Measurements from ENCODE around the gene RHOU. TPM values are rescaled to one million over a fixed set of nuclear protein-coding genes. Genes with fewer than 3 reads are reported as not detected.

RHOU gene
- polyA plus RNA-seq, 2 of the 4 experiments (the other 2 are of a cell fraction) = 11.5 to 14.7 TPM

DNA sequence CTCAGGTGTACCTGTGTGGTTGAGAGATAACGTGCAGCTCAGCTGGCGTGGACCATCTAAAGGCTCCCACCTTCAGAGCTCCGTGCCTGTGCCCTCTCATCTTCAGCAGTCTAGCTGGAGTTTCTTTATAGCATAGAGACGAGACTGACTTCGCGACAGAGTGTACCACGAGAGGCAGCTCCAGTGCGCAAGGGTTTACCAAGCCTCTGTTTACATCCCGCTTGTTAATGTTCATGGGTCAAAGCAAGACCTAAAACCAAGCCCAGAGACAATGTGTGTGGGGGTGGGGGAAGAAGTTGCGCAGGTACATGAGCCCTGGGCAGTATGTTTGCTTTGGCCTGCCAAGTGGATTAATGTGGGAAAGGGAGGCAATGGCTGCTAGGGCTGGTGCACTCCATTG is 15.6 kb downstream of the RHOU start (continued):
- TF ChIP-seq, protein P1, sequence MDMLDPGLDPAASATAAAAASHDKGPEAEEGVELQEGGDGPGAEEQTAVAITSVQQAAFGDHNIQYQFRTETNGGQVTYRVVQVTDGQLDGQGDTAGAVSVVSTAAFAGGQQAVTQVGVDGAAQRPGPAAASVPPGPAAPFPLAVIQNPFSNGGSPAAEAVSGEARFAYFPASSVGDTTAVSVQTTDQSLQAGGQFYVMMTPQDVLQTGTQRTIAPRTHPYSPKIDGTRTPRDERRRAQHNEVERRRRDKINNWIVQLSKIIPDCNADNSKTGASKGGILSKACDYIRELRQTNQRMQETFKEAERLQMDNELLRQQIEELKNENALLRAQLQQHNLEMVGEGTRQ (IDR thresholded peaks at IDR 0.05) = no peak
- TF ChIP-seq SREBF2 (IDR thresholded peaks at IDR 0.05) (no peak), MYC (IDR thresholded peaks at IDR 0.05; ENCODE audit: borderline replicate concordance, low read length) (no peak)
- TF ChIP-seq, protein P2, sequence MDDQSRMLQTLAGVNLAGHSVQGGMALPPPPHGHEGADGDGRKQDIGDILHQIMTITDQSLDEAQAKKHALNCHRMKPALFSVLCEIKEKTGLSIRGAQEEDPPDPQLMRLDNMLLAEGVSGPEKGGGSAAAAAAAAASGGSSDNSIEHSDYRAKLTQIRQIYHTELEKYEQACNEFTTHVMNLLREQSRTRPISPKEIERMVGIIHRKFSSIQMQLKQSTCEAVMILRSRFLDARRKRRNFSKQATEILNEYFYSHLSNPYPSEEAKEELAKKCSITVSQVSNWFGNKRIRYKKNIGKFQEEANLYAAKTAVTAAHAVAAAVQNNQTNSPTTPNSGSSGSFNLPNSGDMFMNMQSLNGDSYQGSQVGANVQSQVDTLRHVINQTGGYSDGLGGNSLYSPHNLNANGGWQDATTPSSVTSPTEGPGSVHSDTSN (IDR thresholded peaks at IDR 0.05) = no peak
- TF ChIP-seq, protein P3, sequence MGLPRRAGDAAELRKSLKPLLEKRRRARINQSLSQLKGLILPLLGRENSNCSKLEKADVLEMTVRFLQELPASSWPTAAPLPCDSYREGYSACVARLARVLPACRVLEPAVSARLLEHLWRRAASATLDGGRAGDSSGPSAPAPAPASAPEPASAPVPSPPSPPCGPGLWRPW (IDR thresholded peaks at IDR 0.05) = no peak

DNA sequence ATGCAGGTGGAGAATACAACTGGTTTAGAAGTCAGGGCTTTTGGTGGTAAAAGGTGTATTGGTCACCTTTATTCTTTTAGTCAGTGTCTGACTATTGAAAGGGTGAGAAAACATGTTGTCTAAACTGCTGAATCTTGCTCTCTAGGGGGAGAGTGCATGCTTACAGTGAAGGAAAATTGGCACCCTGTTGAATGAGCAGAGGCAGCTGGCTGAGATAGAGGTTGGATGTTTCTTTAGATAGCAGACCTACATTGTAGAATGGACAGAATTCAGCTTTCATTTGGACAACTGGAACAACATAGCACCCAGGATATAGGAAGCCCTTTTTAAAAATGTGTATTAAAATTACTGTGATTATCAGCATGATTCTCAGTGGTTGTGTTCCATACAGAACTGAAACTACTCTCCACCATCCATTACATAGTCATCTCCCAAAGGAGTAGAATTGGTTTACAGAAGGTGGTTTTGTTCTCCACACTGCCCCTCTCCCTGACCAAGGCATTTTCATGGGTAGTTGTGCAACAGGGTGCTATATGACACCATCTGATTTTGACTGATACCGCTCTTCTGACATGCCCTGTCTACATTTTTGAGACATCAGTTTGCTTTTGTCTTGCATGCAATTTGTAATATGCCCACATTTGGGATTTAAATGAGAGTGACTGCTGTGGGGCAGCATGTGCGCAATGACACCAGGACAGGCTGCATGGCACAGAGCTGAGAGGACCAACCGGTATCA is 16.2 kb downstream of the RHOU start:
- POLR2A ChIA-PET = no interaction called here
- no peak overlapping the region for H3K4me2 ChIP-seq
- no peak for DNase-seq (ENCODE audit: low read depth in 1 of 2, low spot score in 1 of 2)
- 71% methylated on average over 3 of the region's 3 CpGs for WGBS (ENCODE audit: missing lambda C conversion rate)
- no peak for FAIRE-seq
- TF ChIP-seq, protein P4, sequence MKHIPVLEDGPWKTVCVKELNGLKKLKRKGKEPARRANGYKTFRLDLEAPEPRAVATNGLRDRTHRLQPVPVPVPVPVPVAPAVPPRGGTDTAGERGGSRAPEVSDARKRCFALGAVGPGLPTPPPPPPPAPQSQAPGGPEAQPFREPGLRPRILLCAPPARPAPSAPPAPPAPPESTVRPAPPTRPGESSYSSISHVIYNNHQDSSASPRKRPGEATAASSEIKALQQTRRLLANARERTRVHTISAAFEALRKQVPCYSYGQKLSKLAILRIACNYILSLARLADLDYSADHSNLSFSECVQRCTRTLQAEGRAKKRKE (CRISPR knock-in tag; IDR thresholded peaks at IDR 0.05; ENCODE audit: low read depth) = no peak
- no peak for TF ChIP-seq NFE2L2 (conservative IDR thresholded peaks at IDR 0.05; ENCODE audit: low read length)
- TF ChIP-seq HEYL (CRISPR knock-in tag; IDR thresholded peaks at IDR 0.05) = no peak
- TF ChIP-seq HOXA7 (CRISPR knock-in tag; IDR thresholded peaks at IDR 0.05) = no peak
- TF ChIP-seq, protein P5, sequence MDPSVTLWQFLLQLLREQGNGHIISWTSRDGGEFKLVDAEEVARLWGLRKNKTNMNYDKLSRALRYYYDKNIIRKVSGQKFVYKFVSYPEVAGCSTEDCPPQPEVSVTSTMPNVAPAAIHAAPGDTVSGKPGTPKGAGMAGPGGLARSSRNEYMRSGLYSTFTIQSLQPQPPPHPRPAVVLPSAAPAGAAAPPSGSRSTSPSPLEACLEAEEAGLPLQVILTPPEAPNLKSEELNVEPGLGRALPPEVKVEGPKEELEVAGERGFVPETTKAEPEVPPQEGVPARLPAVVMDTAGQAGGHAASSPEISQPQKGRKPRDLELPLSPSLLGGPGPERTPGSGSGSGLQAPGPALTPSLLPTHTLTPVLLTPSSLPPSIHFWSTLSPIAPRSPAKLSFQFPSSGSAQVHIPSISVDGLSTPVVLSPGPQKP (IDR thresholded peaks at IDR 0.05; ENCODE audit: low read depth, low read length) = no peak
- TF ChIP-seq, protein P2 (IDR thresholded peaks at IDR 0.05) = no peak
- no peaks in the 10 kb centered on the region for H3K4me1 ChIP-seq
- ATAC-seq = no peak
- no peaks in the 10 kb centered on the region for H3K9me3 ChIP-seq
- no peak overlapping the region for H3K27ac ChIP-seq
- H3K4me3 ChIP-seq = no peak overlapping the region
- CTCF ChIA-PET = no interaction called here

DNA sequence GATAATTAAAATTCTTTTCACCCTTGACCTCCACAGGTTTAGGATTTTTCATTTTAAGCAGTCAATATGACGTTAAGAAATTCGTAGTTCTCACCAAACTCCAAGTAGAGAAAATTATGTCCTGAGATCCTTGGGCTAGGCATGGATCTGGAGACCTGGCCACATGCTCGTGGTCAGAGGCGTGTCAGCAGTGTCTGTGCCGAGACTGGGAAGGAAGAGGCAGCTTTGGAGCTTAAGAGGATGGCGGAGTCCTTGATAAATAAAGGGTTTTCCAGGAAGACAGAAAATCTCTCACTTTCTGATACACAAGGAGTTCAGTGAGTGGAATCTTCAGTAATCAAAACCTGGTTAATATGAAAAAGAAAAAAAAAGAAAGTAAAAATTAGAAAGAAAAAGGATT is 17.0 kb downstream of the RHOU start:
- Histone ChIP-seq H3K27ac (no peak overlapping the region), H3K9me3 (no peaks in the 10 kb centered on the region), H3K4me3 (no peak overlapping the region), H3K4me1 (no peaks in the 10 kb centered on the region), H3K4me2 (no peak overlapping the region)
- ATAC-seq (no peak), DNase-seq (ENCODE audit: low read depth in 1 of 2, low spot score in 1 of 2) (no peak), FAIRE-seq (no peak)
- 64% methylated on average over 6 of the region's 6 CpGs for WGBS (ENCODE audit: missing lambda C conversion rate)
- ChIA-PET POLR2A (no interaction called here), CTCF (interaction anchor here (2.3 kb wide), 1 partner anchor 17 kb away, joined by 11 read pairs; the partner anchor contains the start of gene RHOU)
- TF ChIP-seq CEBPB (IDR thresholded peaks at IDR 0.05) (no peak), ESRRA (IDR thresholded peaks at IDR 0.05; ENCODE audit: borderline replicate concordance, low read length) (no peak), EHMT2 (IDR thresholded peaks at IDR 0.05; ENCODE audit: low read depth) (no peak), EP300 (IDR thresholded peaks at IDR 0.05) (no peak), ZFP36 (IDR thresholded peaks at IDR 0.05; ENCODE audit: borderline replicate concordance, partially characterized antibody) (no peak), NFE2L2 (conservative IDR thresholded peaks at IDR 0.05; ENCODE audit: low read length) (no peak), TP53 (CRISPR knock-in tag; IDR thresholded peaks at IDR 0.05) (no peak), NPAS2 (CRISPR knock-in tag; IDR thresholded peaks at IDR 0.05; ENCODE audit: borderline replicate concordance) (no peak)
- TF ChIP-seq, protein P6, sequence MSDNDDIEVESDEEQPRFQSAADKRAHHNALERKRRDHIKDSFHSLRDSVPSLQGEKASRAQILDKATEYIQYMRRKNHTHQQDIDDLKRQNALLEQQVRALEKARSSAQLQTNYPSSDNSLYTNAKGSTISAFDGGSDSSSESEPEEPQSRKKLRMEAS (IDR thresholded peaks at IDR 0.05) = no peak

Measured in A549 (cell line).